Astrocyte (in vitro differentiated cells and primary cell): ENCODE data around the gene USP48. TPM values are rescaled to one million over a fixed set of nuclear protein-coding genes. Genes with fewer than 3 reads are reported as not detected.

Experiments
- DNase-seq: peaks from one replicate; pipeline ENCODE4 v3.0.0-alpha.2; 2010; ENCODE audit warnings: low read depth
- FAIRE-seq: peaks from 2 replicates; lab custom pipeline; 2011; peaks lifted over from hg19 to GRCh38; lab: Jason Lieb, UNC
- H2AFZ ChIP-seq: 2 replicates; pipeline ENCODE4 v1.6.0; 2012; ENCODE audit warnings: low read depth, low read length, inconsistent platforms
- H3K27ac ChIP-seq: 2 replicates; pipeline ENCODE4 v1.5.1; 2011; ENCODE audit warnings: low read depth, low read length, inconsistent platforms
- H3K27me3 ChIP-seq: 2 replicates; pipeline ENCODE4 v1.6.0; 2011; ENCODE audit warnings: low read length, inconsistent platforms; ENCODE audit not compliant: insufficient read depth
- H3K36me3 ChIP-seq: 2 replicates; pipeline ENCODE4 v1.5.1; 2011; ENCODE audit warnings: low read length, inconsistent platforms; ENCODE audit not compliant: insufficient read depth
- H3K4me1 ChIP-seq: 2 replicates; pipeline ENCODE4 v1.5.1; 2011; ENCODE audit warnings: low read length, inconsistent platforms; ENCODE audit not compliant: insufficient read depth
- H3K4me2 ChIP-seq: 2 replicates; pipeline ENCODE4 v1.6.0; 2012; ENCODE audit warnings: low read length, inconsistent platforms
- H3K4me3 ChIP-seq: 2 replicates; pipeline ENCODE4 v1.5.1; 2011; ENCODE audit warnings: low read depth, mild to moderate bottlenecking, low read length, inconsistent platforms; ENCODE audit not compliant: insufficient read depth
- H3K79me2 ChIP-seq: 2 replicates; pipeline ENCODE4 v1.6.0; 2012; ENCODE audit warnings: mild to moderate bottlenecking, low read length, inconsistent platforms; ENCODE audit not compliant: insufficient read depth
- H3K9ac ChIP-seq: 2 replicates; pipeline ENCODE4 v1.6.0; 2012; ENCODE audit warnings: mild to moderate bottlenecking, low read length, inconsistent platforms
- H3K9me3 ChIP-seq: 2 replicates; pipeline ENCODE4 v1.5.1; 2012; ENCODE audit warnings: low read depth, mild to moderate bottlenecking, low read length, inconsistent platforms; ENCODE audit not compliant: insufficient read depth
- H4K20me1 ChIP-seq: 2 replicates; pipeline ENCODE4 v1.6.0; 2012; ENCODE audit warnings: low read length, inconsistent platforms; ENCODE audit not compliant: insufficient read depth
- H3K27ac Mint-ChIP-seq: one replicate; pipeline ENCODE4 v1.8.0; 2021; ENCODE audit warnings: mild to moderate bottlenecking, mixed read lengths; ENCODE audit not compliant: unreplicated experiment
- H3K27me3 Mint-ChIP-seq: one replicate; pipeline ENCODE4 v1.8.0; 2021; ENCODE audit warnings: low read depth, mixed read lengths; ENCODE audit not compliant: unreplicated experiment
- H3K36me3 Mint-ChIP-seq: one replicate; pipeline ENCODE4 v1.8.0; 2021; ENCODE audit warnings: low read depth, mixed read lengths; ENCODE audit not compliant: unreplicated experiment
- H3K4me1 Mint-ChIP-seq: one replicate; pipeline ENCODE4 v1.8.0; 2021; ENCODE audit warnings: low read depth, mixed read lengths; ENCODE audit not compliant: unreplicated experiment
- H3K4me3 Mint-ChIP-seq: one replicate; pipeline ENCODE4 v1.8.0; 2021; ENCODE audit warnings: mild to moderate bottlenecking, moderate library complexity, mixed read lengths; ENCODE audit not compliant: unreplicated experiment
- H3K9me3 Mint-ChIP-seq: one replicate; pipeline ENCODE4 v1.8.0; 2021; ENCODE audit warnings: mild to moderate bottlenecking, mixed read lengths; ENCODE audit not compliant: unreplicated experiment
- EZH2 ChIP-seq: IDR thresholded peaks from 2 replicates; pipeline ENCODE4 v1.6.1; 2012; ENCODE audit warnings: mild to moderate bottlenecking, low read length, inconsistent platforms; ENCODE audit not compliant: insufficient read depth
- total RNA-seq: library from RNA; stranded (reverse); gene quantifications from 2 replicates; pipeline ENCODE4 v1.2.1, GENCODE V29; 2021
- TF ChIP-seq, protein P1 (sequence below): IDR thresholded peaks from 2 replicates; pipeline ENCODE4 v1.5.1; 2011; ENCODE audit warnings: low read depth, mild to moderate bottlenecking, inconsistent platforms, low read length, moderate library complexity; ENCODE audit not compliant: insufficient read depth

The USP48 gene
- total RNA-seq, 1 donor from 2014 or later = 85.7 TPM

GRCh38 chr1:21724098-21724497 lies 58.9 kb downstream of the USP48 start:
- H3K4me1 ChIP-seq = no peaks in the 10 kb centered on the region
- H3K4me2 ChIP-seq = no peak overlapping the region
- TF ChIP-seq, protein P1, sequence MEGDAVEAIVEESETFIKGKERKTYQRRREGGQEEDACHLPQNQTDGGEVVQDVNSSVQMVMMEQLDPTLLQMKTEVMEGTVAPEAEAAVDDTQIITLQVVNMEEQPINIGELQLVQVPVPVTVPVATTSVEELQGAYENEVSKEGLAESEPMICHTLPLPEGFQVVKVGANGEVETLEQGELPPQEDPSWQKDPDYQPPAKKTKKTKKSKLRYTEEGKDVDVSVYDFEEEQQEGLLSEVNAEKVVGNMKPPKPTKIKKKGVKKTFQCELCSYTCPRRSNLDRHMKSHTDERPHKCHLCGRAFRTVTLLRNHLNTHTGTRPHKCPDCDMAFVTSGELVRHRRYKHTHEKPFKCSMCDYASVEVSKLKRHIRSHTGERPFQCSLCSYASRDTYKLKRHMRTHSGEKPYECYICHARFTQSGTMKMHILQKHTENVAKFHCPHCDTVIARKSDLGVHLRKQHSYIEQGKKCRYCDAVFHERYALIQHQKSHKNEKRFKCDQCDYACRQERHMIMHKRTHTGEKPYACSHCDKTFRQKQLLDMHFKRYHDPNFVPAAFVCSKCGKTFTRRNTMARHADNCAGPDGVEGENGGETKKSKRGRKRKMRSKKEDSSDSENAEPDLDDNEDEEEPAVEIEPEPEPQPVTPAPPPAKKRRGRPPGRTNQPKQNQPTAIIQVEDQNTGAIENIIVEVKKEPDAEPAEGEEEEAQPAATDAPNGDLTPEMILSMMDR = no peak
- no peak for TF ChIP-seq EZH2
- H3K36me3 Mint-ChIP-seq = peaks cover 16% of the 10 kb centered on the region
- no peak overlapping the region for H3K27ac ChIP-seq
- no peaks in the 10 kb centered on the region for H3K27me3 ChIP-seq
- no peaks in the 10 kb centered on the region for H3K9me3 ChIP-seq
- H3K9me3 Mint-ChIP-seq = no peaks in the 10 kb centered on the region
- H3K4me1 Mint-ChIP-seq = peaks cover 10% of the 10 kb centered on the region
- no peak overlapping the region for H3K9ac ChIP-seq
- H3K27me3 Mint-ChIP-seq = no peaks in the 10 kb centered on the region
- no peak overlapping the region for H2AFZ ChIP-seq
- FAIRE-seq (no peak), DNase-seq (no peak)
- no peak overlapping the region for H3K27ac Mint-ChIP-seq
- no peak overlapping the region for H3K4me3 ChIP-seq
- H3K36me3 ChIP-seq = peaks cover 28% of the 10 kb centered on the region
- no peaks in the 10 kb centered on the region for H4K20me1 ChIP-seq
- H3K79me2 ChIP-seq = no peaks in the 10 kb centered on the region
- no peak overlapping the region for H3K4me3 Mint-ChIP-seq

DNA sequence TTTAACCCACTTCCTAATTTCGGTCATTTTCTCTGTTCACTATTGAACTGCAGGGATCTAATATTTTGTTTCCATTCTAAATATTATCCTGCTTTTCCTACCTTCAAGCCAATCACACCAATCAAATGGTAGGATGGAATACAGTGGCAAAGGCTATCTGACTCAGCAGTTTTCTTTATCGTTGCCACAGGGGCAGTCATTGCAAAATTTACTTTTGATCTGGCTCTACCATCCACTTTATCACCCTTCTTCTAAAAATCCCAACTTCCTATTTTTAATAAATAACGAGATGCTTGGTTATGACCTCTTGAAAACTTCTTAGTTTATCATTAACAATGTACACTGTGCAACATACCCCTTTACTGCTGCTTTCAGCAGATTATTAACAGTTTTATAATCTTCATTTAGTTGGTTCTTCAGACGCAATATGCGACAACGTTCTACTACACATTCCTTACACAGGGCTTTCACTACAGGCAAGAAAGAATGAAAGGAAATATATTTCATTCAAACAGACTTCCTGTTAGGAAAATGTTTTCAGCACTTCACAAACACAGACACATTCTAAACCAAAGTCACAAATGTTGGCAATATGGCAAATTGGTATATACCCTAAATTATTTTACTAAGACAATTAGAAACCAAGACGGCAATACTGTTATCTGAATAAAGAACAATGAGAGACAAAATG lies 61.5 kb downstream of the USP48 start:
- Mint-ChIP-seq H3K4me3 (no peak overlapping the region), H3K9me3 (no peaks in the 10 kb centered on the region), H3K4me1 (peaks cover 8% of the 10 kb centered on the region), H3K27ac (no peak overlapping the region), H3K27me3 (no peaks in the 10 kb centered on the region), H3K36me3 (peaks cover 18% of the 10 kb centered on the region)
- FAIRE-seq (no peak), DNase-seq (no peak)
- Histone ChIP-seq H3K79me2 (no peaks in the 10 kb centered on the region), H3K4me3 (no peak overlapping the region), H3K4me1 (no peaks in the 10 kb centered on the region), H3K4me2 (no peak overlapping the region), H4K20me1 (no peaks in the 10 kb centered on the region), H3K9ac (no peak overlapping the region), H3K9me3 (no peaks in the 10 kb centered on the region), H3K27me3 (no peaks in the 10 kb centered on the region), H3K27ac (no peak overlapping the region), H2AFZ (no peak overlapping the region), H3K36me3 (peaks cover 14% of the 10 kb centered on the region)
- TF ChIP-seq, protein P1 = no peak
- no peak for TF ChIP-seq EZH2

GRCh38 chr1:21716169-21716568 lies 66.8 kb downstream of the USP48 start:
- Histone ChIP-seq H3K27ac (no peak overlapping the region), H3K79me2 (no peaks in the 10 kb centered on the region), H4K20me1 (peaks cover 8% of the 10 kb centered on the region), H2AFZ (no peak overlapping the region), H3K36me3 (peaks cover 32% of the 10 kb centered on the region), H3K27me3 (no peaks in the 10 kb centered on the region), H3K4me1 (no peaks in the 10 kb centered on the region), H3K4me2 (no peak overlapping the region), H3K4me3 (no peak overlapping the region), H3K9me3 (no peaks in the 10 kb centered on the region), H3K9ac (no peak overlapping the region)
- H3K27me3 Mint-ChIP-seq = no peaks in the 10 kb centered on the region
- DNase-seq (no peak), FAIRE-seq (no peak)
- no peaks in the 10 kb centered on the region for H3K9me3 Mint-ChIP-seq
- TF ChIP-seq, protein P1 = no peak
- TF ChIP-seq EZH2 = no peak
- H3K27ac Mint-ChIP-seq = no peak overlapping the region
- no peak overlapping the region for H3K4me3 Mint-ChIP-seq
- H3K36me3 Mint-ChIP-seq = peaks cover 16% of the 10 kb centered on the region
- H3K4me1 Mint-ChIP-seq = peaks cover 3% of the 10 kb centered on the region
